NCI-H446 treated with DMSO at 0.1 percent for 48 hours (cell line): Measurements from ENCODE around the gene MCM9.
A peak's percentile ranks its signal among the peaks of the same experiment; 100 is the strongest.
"Not testable (repeated sequence)": the region's sequence is repeated elsewhere in the genome, so short reads cannot be mapped to it uniquely, and the experiment has no call there.

ENCODE experiments used
- DNase-seq: peaks from one replicate; lab custom pipeline; 2025; lab: John Stamatoyannopoulos, UW

Gene MCM9

GRCh38 chr6:118799826-118800225 is 135.1 kb downstream of the MCM9 start:
- DNase-seq = no peak

GRCh38 chr6:118796548-118796947 is 138.4 kb downstream of the MCM9 start:
- not testable (repeated sequence) for DNase-seq

DNA sequence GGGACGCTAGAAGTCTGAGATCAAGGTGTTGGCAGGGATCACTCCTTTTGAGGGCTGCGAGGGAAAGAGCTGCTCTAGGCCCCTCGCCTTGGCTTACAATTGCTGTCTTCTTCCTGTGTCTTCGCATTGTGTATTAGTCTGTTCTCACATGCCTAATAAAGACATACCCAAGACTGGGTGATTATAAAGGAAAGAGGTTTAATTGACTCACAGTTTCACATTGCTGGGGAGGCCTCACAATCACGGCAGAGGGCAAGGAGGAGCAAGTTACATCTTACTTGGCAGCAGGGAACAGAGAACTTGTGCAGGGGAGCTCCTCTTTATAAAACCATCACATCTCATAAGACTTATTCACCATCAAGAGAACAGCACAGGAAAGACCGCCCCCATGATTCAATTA is 143.5 kb downstream of the MCM9 start:
- DNase-seq = no peak

DNA sequence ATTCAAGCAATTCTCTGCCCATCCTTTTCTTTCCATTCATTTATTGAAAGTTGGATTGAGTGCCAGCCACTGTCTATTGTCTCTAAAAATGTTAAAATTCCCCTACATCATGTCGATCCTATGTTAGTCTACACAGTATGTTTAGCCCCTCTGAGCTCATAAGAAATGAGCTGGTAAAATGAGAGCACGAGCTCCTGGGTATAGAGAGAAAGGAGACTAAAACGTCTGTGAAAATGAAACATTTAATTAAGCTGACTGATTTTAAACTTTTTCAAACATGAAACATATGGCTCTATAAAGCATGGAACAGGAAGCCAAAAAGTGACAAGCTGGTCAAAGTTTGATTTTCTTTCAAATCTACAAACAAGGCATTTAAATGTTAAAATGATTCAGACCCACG is 145.0 kb downstream of the MCM9 start:
- no peak for DNase-seq

GRCh38 chr6:118789419-118789818 is 145.5 kb downstream of the MCM9 start:
- no peak for DNase-seq

DNA sequence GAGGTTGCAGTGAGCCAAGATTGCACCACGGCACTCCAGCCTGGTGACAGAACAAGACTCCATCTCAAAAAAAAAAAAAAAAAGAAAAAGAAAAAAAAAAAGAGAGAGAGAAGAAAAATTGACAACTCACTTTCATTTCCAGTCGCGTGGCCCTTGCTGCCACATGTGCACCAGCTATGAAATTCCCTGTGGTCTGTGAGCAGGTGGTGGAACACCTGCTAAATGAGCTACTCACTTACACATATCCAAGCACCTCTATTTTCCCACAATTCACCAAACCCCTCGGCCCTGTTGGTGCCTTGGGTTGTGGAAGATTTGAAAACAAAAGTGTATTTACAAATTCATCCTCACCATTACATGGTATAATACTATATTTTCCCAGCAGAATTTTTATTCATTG is 146.3 kb downstream of the MCM9 start:
- no peak for DNase-seq

GRCh38 chr6:118787724-118788423 is 147.1 kb downstream of the MCM9 start:
- no peak for DNase-seq

DNA sequence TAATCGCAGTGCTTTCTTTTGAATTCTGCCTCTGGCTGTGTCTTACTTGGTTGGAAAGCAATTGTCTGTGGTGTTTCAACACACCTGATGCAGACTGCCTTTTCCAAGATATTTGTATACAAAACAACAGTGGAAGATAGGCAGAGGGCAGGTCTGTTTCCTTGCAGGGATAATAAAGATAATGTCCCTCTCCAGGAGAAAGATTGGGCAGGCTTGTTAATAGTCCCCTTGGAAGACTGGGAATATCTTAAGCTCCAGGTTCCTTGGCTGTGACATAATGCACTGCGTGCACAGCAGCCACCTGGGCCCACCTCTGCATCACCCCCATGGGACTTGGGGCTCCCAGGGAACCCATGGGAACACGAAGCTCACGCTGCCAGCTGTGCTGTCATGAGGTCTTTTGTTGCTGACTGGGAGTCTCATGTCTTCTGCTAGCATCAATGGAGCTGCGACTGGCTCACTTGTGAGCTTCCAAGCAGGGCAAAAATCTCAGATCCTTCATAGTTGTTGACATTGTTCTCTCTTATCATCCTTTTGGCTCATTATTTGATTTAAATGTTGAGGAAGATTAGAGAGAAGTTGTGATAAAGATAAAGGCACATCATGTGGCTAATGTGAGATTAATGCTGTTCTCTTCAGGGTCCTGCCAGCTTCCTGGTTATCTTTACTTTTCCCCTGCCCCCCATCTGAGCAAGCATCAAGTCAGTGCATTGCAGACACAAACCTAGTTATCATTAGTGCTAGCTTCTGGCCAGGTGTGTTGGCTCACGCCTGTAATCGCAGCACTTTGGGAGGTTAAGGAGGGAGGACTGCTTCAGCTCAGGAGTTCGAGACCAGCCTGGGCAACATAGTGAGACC is 148.1 kb downstream of the MCM9 start:
- DNase-seq = no peak

DNA sequence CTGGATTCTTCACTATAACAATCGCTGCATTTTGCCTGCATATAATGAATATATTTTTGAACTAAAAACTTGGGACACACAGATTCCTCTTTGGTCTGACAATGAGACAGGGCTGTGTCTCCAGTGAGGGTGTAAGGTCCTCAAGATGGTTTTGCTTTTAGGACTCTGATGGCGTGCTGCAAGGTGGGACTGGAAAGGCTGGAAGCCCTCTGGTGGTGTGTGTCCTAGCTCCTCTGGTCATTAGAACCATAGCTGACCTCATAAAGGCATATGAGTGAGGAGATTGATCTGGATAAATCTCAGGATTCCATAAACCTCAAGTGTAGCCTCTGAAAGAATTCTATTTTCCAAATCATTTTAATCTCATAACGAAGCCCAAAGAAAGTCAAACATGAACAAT is 149.4 kb downstream of the MCM9 start:
- no peak for DNase-seq

GRCh38 chr6:118784641-118785164 is 150.3 kb downstream of the MCM9 start:
- no peak for DNase-seq

DNA sequence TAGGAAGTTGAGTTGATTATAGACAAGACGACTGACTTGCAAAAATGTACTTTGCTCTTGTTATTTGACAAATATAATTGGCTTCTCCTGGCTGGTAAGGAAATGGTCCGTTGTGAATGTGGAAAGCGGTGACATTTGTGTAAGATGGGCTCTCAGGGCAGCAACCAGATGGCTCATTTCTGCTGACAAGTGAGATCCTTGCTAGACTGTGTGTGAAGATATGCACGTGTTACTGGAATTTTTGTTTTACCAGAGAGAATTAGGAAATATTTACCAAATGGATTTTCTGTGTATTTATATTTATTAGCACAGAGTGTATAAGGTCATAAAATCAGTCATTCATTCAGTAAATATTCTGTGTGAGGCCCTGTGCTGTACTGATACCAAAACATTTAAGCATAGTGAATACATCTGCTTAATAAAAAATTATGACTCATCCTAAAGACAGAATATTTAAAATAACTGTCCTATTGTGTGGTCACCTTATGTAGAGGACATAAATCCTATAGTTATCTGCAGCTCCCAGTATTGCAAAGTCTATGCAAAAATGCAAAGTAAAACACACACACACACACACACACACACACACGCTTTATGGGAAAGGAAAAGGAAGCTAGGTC is 150.9 kb downstream of the MCM9 start:
- DNase-seq = no peak

GRCh38 chr6:118782651-118783050 is 152.3 kb downstream of the MCM9 start:
- no peak for DNase-seq

DNA sequence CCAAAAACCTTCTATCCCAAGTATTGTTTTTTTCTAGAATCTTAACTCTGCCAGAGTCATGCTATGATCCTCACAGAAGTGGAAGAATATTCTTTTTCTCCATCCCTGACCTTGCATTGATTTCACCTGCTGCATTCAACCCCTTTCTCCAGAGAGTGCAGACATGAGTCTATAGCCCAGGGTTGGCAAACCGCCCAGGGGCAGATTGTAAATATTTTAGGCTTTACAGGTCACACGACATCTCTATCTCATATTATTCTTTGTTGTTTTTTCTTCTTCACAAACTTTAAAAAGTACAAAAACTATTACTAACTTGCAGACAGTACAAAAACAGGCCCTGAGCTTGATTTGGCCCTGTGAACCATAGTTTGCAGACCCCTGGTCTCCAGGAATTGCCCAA is 153.1 kb downstream of the MCM9 start:
- no peak for DNase-seq

DNA sequence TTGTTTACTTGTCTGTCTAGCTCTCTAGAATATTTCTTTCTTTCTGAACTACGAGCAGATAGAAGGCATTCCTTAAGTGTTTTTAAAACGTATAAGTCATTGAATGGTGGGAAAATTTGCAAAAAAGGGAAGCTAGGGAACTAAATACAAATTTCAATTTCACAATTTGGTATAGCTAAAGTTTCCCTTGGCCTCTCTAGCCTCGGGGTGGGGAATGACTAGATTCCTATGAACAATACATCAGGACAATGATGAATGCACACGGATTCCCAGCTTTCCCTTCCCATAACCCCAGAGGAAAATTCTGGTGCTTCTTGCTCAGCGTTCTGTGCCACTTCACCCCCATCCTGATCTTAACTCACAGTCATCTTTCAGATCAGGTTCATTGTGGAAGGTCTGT is 154.3 kb downstream of the MCM9 start:
- no peak for DNase-seq

GRCh38 chr6:118776607-118777549 is 158.1 kb downstream of the MCM9 start:
- DNase-seq = peak; percentile 57

GRCh38 chr6:118775381-118775780 is 159.6 kb downstream of the MCM9 start:
- DNase-seq = no peak

GRCh38 chr6:118774581-118774980 is 160.4 kb downstream of the MCM9 start:
- DNase-seq = no peak

- no peak for DNase-seq
Measured at GRCh38 chr6:118772886-118773285, 162.1 kb downstream of the MCM9 start.

- no peak for DNase-seq
Measured at GRCh38 chr6:118771253-118771652, 163.7 kb downstream of the MCM9 start.

DNA sequence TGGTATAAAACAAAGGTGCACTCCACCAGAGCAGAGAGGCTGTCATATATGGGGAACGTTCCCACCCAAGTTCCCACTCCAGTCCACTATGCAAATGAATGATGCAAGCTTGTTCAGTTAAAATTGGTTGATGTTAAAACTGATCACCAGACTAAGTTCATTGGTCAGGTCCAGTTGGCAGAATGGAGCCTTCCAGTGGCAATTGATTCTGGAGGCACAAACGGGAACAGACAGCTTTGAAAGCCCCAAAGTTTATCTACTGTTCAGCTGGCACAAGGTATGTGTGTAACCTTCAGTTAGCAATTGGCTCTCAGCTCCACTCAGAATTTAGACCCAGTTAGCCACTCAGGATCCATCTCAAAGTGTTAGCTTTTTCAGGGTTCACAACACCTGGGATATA is 164.1 kb downstream of the MCM9 start:
- DNase-seq = no peak

GRCh38 chr6:118770112-118770788 is 164.7 kb downstream of the MCM9 start:
- no peak for DNase-seq
